Stimulated activated CD4-positive, alpha-beta T cell treated with anti-CD3 and anti-CD28 coated beads, Interleukin-4, amount 100 ng/mL, for 4 hours (primary cell): Measurements from ENCODE around the gene PSTPIP2.
"Not testable (repeated sequence)": the region's sequence is repeated elsewhere in the genome, so short reads cannot be mapped to it uniquely, and the experiment has no call there.

Source experiments
- DNase-seq, 2 experiments: peaks; one replicate each; pipeline ENCODE4 v3.0.0-alpha.2; 2020

PSTPIP2 gene

DNA sequence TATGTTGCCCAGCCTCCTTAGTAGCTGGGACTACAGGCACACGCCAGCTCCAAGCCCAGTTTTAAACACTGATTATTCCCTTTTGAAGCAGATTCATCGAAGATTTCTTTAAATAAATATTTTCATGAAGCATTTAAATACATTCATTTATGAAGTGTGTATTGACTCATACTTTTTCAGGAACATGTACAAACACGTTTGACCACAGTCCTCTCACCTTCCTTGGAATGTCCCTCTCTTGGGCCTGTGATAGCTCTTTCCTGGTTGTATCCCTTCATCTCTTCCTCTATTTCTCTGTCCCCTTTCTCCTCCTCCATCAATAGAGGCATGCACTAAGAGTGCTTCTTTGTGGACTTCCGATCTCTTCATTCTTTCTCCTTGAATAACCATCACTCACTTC is 2.5 kb downstream of the PSTPIP2 start:
- DNase-seq, result no peak

DNA sequence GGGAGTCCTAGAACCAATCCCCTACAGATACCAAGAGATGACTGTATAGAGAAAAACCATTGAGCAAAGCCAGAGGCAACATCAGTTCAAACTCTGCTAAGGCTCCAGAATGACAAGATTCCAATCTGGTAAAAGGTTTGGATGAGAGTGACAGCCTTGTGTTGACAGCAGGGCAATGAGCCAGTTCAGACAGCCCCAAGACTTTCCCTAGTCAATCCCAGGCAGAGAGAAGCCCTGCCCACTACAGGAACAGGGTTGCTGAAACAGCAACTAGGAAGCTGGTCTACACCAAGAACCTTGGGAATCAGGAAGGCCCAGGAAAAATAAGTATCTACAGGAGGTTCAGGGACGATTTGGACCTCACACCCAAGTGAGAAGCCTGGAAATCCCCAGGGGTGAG is 3.3 kb downstream of the PSTPIP2 start:
- no peak for DNase-seq

DNA sequence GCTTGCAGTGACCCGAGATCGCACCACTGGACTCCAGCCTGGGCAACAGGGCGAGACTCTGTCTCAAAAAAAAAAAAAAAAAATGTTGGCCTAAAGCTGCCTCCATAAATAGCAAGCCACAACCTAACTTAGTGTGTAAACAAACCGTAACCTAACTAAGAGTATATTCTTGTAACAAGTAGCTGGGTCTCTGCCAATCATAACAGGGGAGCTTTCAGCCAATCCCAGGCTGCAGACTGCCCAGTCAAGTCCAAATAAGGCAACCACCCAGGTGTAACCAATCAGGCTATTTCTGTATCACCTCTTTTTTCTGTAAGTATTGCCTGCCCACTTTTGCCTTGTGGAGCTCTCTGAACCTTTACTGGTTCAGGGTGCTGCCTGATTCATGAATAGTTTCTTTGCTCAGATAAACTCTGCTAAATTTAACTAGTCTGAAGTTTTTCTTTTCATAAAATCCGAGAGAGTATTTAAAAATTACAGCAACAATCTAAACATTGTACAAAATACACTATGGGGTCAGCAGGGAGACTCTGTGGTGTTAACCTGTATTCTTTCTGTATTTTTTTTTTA is 4.5 kb downstream of the PSTPIP2 start:
- DNase-seq, result no peak

DNA sequence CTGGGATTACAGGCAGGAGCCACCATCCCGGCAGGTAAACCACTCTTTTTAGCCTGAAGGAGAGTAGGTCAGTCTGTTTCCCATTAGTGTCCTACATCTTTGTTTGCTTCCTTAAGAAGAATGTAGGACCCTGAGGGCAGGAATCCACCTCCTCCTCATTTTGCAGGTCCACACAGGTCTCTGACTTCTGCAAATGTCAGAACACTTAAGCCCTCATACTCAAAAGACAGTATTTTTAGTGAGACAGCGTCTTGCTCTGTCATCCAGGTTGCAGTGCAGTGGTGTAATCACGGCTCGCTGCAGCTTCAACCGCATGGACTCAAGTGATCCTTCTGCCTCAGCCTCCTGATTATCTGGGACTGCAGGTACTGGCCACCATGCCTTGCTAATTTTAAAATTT is 9.3 kb downstream of the PSTPIP2 start:
- DNase-seq, result no peak

DNA sequence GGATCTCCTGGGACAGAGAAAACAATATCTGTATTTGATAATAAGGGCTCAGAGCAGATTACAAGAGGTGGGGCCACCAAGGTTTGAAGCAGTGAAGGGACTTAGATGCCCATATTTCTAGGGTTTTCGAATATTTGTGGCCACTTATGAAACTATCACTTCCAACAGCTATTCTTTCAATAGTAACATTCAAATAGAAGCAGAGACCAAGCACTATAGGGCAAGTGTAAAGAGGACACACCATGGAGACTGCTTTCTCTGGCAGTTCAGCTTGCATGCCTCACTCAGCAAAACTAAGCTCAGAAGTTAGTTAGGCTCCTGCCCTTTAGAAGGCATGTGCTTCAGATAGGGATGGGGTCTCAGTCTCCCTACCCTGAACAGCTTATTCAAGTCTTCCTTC is 10.3 kb downstream of the PSTPIP2 start:
- DNase-seq, result no peak

DNA sequence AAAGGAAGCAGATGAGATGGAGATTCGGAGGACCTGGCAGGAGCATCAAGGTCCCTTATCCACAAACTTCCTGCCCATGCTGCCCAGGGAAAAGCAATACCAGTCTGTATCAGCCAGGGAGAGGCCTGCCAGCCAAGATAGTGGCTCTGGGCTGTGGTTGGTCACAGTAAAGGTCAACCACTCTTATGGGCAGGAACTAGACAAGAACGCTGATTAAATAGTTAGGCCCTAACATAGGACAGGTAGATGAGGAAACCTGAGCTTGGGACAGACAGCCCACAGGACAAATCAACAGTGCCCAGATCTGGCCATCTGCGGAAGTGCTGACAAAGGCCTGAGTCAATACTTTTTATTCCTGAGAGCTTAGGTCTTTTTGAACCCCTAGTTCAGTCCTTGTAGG is 10.7 kb downstream of the PSTPIP2 start:
- no peak for DNase-seq

DNA sequence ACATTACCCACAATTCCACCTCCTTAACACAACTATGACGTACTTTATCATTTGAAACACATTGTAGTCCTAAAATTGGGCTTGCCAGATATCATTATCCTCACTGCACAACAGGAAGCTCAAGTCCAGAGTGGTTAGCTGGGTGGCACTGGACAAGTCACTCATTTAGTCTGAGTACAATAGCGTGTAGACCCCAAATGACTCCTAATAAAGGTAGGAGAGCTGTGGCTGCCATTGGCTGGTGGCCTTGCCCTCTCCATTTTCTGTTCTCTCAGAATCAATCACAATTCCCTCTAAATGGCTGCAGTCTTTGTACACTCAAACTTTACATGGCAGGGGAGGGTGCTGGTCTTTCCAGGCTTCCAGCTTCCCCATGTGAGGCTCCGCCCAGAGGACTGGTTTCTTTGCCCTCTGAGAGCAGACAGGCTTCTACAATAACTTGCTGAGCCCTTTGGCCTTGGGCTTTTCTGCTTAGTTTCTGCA is 11.7 kb downstream of the PSTPIP2 start:
- DNase-seq, result no peak

DNA sequence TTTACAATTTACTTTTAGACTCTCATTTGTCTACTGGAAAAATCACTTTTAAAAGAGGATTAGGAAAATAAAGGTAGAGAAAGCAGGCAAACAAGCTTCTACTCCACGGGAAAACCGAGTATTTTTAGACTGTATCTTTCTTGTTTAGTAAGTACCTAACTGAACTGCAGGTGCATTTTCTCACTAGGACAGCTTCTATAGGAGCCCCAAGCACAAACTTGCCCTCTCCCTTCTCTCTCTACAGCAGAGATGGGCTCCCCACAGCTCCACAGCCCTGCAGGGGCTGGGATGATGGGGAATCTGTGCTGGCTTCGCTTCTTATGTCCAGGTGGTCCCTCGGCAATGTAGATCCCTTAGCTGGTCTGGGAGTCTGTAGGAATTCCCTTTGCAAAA is 16.2 kb downstream of the PSTPIP2 start:
- DNase-seq, result no peak

DNA sequence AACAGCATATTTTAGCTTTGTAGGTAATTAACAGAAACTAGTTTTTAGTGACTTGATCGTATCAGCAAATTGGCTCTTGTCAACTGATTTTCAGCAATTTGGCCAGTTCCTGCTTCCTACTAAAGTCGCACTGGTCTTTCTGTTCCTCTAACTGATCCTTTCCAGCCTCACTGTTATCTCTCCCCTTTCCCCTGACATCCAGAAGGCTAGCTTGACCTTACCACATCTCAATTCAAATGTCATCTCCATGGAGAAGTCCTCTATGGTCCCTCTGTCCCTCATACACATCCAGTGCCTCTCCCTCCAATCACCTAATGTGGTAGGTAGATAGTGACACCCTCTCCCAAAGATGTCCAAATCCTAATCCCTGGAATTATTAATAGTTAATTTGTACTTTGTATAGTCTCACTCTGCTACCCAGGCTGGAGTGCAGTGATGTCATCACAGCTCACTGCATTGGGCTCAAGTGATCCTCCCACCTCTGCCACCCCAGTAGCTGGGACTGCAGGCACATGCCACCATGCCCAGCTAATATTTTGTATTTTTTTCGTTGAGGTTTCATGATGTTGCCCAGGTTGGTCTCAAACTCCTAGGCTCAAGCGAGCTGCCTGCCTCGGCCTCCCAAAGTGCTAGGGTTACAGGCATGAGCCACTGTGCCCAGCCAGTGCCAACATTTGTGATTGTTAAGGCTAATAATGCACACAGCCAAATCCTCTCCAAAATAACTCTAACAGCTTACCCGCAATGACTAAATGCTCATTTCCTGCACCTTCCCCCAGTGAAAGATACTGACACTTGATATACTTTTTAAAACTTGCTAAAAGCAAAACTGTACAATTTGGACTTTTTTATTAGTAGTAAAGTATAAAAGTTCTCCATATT is 16.9 kb downstream of the PSTPIP2 start:
- DNase-seq, result no peak

DNA sequence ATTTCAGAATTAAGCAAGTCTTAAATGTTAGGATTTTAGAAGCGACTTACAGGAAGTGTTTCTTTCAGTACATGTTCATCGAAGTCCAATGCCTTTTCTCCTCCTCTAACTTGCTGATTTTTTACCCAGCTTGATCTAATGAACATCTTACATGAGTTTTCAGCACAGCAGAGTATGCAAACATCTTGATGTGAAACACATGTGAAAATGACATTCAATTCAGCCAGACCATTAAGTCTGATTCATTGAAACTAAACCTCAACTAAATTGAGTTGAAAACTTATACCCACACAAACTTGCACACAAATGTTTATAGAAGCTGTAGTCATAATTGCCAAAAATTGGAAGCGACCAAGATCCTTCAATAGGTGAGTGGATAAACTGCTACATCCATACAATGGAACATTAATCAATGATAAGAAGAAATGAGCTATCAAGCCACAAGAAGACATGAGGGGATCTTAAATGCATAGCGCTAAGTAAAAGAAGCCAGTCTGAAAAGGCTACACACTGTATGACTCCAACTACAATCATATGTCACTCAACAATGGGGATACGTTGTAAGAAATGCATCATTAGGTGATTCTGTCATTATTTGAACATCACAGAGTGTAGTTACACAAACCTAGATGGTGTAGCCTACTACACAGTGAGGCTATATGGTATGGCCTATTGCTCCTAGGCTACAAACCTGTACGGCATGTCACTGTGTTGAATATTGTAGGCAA is 18.5 kb downstream of the PSTPIP2 start:
- no peak for DNase-seq

DNA sequence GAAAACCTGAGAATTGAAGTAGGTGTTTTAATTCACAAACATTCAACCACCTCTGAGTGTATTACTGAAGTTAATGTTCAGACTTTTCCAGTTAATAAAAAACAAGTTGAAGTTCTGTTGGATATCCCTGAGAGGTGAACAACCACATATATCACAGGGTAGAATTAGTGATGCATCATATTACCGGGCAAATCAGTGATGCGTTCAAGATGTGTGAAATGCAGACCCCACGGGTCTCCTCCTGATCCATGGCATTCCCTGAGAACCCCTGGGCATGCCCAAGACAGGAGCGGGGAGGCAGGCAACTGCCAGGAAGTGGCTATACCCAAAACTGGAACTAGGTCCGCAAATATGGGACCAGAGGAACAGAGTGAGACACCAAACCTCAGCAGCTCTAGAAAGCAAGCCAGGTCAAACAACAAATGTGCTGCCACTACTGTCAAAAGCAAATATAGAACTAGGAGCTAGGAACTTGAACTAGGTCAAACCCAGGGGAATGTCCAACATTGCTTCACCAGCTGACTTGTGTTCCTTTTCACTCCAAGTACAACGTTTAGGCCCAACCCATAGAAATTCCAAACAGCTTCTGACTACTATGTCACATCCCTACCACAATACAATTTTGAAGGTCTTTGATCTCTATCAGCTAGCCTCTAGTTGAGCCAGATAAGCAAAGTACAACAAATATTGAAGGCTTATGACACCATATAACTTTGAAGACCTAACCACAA is 20.2 kb downstream of the PSTPIP2 start:
- no peak for DNase-seq

DNA sequence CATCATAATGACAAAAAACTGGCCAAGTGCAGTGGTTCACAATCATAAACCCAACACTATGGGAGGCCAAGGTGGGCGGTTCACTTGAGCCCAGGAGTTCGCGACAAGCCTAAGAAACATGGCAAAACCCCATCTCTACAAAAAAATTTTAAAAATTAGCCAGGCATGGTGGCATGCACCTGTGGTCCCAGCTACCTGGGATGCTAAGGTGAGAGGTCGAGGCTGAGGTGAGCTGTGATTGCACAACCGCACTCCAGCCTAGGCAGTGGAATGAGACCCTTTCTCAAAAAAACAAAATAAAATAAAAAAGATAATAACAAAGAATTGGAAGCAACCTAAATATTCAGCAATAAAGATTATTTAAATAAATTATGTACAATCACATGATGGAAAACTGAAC is 21.8 kb downstream of the PSTPIP2 start:
- no peak for DNase-seq

DNA sequence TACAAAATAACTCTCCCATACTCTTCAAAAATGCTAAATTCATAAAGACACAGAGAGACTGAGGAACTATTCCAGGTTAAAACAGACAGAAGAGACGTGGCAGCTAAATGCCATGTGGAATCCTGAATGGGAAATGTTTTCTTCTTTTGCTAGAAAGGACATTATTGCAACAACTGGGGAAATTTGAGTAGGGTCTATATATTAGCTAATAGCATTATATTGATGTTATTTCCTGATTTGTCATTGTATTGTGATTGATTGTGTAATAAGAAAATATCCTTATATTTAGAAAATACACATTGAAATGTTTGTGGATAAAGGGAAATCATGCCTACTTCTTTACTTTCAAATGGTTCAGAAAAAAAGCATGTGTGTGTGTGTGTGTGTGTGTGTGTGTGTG is 23.4 kb downstream of the PSTPIP2 start:
- DNase-seq, result no peak

DNA sequence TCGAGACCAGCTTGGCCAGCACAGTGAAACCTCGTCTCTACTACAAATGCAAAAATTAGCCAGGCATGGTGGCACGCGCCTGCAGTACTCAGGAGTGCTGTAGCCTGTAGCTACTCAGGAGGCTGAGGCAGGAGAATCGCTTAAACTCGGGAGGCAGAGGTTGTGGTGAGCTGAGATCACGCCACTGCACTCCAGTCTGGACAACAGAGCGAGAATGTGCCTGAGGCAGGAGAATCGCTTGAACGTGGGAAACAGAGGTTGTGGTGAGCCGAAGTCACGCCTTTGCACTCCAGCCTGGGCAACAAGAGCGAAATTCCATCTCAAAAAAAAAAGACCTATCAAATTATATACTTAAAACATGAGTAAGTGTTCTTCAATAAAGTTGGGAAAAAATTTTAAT is 24.7 kb downstream of the PSTPIP2 start:
- not testable (repeated sequence) for DNase-seq

DNA sequence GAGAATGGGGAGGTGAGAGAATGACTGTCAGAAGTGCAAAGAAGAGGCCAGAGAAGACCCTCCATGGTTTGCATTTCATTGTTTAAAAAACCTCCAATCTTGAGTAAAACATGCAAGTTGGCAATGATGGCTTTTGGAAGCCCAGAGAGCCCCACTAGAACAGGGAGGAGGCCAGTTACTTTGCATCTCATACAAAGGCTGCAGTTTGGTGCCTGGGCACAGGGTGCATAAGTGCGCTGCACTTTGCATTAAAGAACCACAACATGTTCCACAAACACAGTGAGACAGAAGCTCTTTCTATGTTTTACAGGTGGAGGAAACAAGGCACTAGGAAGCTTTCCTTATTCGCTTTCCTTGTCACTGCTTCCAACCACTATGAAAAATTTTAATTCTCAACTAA is 25.4 kb downstream of the PSTPIP2 start:
- no peak for DNase-seq

DNA sequence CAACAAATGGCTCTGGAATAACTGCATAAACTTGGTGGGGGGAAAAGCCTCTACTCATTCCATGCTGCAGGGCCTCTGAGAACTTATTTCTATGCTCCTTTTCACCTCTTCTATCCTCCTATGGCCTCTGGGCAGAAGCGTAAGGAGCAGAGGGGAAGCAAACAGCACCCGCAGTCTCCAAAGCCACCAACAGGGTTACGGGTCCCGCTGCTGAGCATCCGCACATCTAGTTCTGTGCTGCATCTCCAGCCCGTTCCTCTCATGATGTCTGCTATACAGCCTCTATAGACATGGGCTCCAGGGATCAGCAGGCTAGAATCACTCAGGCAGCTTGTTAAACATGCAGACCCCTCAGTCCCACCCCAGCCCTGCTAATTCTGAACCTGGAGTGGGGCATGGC is 25.9 kb downstream of the PSTPIP2 start:
- no peak for DNase-seq

DNA sequence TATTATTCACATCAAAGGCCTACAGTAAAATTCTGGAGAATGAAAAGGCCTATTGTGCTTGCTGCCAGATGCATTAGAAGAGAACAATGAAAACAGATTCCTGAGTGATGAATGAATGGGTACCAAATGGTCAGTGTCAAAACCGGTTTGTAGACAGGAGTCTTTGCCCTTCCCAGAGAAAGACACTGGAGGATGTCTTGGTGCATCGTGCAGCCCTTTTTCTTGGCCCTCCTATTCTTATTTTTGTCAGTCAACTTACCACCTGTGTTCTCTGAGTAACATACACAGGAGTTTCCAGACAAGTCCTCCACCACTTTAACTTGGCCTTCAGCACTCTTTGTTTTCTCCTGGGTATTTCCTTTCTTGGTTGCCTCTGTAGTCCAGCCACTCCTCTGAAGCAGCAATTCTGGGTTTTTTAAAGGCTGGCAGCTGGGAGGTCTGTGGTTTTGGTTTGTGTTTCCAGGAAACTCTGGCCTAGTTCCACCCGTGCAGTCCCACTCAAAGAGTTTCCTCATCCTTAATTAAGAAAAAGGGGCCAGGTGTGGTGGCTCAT is 29.4 kb downstream of the PSTPIP2 start:
- DNase-seq, result no peak

DNA sequence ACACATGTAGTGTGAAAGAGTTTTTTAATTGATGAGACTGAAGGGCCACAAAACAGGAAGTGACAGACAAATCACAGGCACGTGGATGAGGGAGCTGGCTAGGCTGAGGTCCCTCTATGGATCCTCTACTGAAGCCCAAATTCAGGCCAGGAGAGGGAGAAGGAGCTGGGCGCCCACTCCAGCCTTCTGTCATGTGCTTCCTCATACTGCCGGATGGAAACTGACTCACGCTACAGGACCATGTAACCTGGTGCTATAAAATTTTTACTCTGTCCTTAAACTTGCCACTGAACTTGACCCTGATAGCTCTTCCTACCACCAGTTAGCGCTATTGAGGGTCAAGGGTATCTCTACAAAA is 31.3 kb downstream of the PSTPIP2 start:
- DNase-seq, result no peak

DNA sequence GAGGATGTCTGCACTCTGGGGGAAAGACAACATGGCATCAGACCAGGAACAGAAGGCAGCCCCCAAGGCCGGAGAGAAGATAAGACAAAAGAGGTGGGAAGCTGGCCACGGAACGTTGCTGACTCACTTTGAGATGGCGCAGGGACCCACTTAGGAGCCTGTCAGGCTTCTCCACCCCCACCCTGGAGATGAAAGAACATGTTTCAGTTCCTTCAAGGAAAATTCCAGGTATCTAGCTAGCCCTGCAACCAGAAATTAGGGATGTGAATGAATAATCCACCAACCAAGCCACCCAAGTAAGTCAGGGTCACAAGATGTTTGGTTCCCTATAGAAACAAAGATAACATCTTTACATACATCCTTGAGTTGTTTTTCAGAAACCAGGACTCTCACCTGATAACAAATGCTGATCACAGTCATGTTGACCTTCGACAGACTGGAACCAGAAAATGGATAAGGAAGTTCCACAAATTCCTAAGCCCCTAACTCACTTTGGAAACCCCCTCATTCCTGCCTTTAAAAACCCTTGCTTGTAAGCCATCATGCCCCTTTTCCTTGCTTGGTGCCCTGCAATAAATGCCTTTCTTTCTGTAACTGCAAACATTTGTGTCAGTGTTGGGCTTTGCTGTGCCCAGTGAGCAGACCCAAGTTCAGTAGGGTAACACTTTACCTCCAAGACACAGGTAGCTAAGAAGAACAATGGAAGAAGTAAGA is 31.9 kb downstream of the PSTPIP2 start:
- DNase-seq, result no peak

DNA sequence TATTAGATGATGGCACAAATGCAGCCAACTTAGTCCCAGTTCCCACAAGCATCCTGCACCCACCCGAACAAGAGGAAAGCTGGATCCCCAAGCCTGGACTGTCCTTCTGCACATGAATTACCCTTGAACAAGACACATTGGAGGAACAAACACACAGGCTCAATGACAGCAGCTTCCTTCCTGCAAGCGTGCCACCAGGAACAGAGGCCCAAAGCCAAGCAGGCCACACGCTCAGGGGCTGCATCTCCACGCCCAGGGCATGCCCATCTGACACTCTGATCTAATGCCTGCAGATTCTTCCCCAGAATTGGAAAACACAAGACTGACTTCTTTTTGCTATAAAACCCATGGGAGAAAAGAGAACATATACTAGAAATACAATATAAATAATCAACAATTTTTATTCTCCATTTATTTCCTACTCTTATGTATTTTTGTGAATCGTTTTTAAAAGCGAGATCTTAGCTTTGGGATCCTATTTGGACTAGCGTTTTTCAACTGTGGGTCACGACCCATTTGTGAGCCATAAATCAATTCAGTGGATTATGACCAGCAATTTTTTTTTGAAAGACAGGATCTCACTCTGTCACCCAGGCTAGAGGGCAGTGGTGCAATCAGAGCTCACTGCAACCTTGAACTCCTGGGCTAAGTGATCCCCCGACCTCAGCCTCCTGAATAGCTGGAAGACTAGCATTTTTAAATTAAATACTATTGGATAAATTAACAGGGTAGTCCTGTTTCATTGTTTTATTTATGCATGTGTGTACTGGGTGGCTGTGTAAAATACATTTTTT is 34.4 kb downstream of the PSTPIP2 start:
- no peak for DNase-seq
